Left kidney (tissue), 2 donors: ENCODE measurements around the gene DAGLB. TPM values are rescaled to one million over a fixed set of nuclear protein-coding genes. Genes with fewer than 3 reads are reported as not detected.
"Not testable (repeated sequence)": the region's sequence is repeated elsewhere in the genome, so short reads cannot be mapped to it uniquely, and the experiment has no call there.

Experiments used
- DNase-seq: peaks from one replicate; pipeline ENCODE4 v3.0.0-alpha.2; 2013
- polyA plus RNA-seq: library from polyadenylated mRNA; unstranded; fragments of 120-200 nt; gene quantifications from one replicate; pipeline ENCODE4 v1.2.1, GENCODE V29; 2013; ENCODE audit not compliant: insufficient read length

The DAGLB gene
- polyA plus RNA-seq, 1 donor = 15.9 TPM

DNA sequence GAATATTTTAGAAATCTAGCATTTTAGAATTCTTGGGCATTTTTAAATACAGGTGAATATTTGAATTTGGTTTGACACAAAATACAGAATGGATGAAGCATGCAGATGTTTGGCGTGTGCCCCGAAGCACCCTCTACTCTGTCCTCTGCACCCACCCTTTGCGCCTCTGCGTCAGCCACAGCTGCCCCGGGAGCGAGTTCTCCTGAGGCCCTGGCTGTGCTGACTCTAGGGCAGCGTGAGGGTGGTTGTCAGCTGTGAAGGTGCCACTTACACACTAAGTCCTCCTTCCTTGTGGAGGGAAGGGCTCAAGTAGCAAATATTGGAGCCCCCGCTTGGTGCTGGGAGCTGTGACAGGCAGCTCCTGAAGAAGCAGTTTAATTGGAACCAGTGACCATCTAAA, 48.4 kb downstream of the DAGLB start:
- DNase-seq = no peak

DNA sequence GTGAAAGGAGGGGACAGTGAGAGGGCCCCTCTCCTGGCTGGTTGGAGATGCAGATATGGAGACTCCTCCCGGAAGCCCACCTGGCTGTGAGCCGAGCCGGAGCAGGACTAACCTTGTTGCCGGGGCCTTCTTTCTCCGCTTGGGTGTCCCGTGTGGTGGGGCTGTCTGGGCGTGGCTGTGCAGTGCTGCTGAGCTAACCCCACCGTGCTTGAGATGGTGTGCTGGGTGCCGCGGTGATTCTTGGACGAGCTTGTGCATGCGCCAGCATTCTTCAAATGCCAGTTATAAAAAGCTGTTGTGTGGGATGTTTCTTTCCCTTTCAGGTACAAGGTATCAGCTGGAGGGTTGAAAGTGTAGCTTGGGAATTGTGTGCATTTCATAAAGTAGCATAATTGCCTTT, 48.8 kb downstream of the DAGLB start:
- no peak for DNase-seq

DNA sequence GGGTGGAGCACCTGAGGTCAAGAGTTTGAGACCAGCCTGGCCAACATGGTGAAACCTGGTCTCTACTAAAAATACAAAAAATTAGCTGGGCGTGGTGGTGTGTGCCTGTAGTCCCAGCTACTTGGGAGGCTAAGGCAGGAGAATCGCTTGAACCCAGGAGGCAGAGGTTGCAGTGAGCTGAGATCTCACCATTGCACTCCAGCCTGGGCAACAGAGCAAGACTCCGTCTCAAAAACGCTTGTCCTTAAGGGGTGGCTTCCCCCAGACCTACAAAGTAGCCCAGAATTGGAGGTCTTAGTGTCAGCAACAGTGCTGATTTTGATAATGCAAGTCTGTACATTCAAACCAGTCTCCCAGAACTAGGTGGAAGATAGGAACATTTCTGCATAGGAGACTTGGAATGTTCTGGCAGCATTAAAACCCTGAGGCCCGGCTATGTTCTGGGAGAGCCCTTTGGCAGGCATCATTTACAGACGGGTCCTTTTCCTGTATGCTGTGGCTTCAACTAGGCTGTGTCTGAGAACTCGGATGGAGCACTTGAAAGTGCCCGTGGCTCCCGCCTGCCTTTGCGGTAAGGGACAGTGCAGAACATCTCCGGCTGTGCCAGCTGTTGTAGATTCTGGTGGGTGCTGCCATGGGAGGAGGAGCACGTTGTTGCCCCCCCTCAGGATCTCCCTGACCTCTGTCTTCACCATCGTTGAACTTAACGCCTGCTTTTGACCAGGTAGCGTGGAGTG, 49.8 kb downstream of the DAGLB start:
- not testable (repeated sequence) for DNase-seq

DNA sequence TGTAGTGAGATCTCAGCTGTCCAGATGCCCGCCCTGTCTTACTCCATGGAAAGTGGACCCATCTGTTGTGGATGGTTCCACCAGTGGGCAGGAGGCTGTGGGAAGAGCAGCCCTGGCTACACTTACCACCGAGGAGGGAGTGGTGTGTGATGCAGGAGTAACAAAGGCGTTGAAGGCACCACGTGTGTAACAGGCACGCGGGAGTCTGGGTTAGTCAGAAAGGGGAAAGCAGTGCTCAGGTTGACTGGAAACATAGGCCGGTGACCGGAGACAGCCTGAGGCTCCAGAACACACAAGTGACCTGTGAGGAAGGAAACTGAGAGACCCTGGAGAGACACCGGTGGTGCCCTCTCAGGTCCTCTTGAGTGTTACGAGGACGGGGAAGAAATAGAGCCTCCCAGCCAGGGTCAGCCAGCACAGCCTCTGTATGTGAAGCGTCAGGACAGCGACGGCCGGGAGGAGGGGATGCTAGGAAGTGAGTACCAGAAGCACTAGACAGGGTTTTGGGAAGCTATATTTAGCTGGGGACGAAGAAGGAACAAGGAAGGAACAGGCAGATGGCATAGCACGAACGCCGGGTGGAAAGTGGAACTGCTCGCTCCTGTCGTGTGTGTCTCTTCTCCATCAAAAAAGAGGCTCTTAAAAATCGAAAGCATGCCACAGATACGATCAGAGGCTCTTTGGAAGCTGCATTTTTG, 51.7 kb downstream of the DAGLB start:
- no peak for DNase-seq

DNA sequence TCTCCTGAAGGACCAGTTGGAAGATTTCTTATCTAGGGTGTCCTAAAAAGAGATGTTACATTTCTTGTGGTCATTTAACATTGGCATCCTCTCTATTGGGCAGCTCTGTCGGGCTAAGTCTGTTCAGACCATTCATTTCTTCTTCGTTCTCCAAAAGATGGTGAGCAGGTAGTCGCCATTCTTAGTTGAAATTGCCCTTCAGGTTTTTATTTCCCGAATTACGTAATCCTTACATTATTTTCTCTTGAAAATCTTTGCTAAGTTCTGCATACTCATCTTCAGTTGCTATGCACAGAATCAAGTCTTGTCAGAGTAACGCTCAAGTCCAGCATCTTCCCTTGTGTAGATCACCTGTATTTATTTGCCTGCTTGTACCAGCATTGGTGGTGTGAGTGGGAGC, 53.6 kb downstream of the DAGLB start:
- no peak for DNase-seq

DNA sequence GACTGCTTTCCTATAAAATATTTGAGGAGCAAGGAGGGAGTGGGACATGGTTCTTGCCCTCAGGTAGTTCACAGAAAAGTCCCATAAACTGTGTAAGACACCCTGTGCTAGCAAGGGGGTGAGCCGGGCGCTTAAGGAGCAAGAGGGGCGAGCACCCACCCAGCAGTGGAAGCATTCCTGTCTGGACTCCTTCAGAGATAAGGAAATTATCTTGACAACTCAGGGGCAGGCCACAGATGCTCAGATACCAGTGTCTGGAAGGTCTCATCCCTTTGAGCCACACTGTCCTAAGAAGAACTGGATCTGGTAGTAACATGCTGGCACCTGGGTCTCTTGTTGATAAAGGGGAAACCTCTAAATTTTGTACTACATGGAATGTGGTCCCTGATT, 54.1 kb downstream of the DAGLB start:
- DNase-seq = no peak

DNA sequence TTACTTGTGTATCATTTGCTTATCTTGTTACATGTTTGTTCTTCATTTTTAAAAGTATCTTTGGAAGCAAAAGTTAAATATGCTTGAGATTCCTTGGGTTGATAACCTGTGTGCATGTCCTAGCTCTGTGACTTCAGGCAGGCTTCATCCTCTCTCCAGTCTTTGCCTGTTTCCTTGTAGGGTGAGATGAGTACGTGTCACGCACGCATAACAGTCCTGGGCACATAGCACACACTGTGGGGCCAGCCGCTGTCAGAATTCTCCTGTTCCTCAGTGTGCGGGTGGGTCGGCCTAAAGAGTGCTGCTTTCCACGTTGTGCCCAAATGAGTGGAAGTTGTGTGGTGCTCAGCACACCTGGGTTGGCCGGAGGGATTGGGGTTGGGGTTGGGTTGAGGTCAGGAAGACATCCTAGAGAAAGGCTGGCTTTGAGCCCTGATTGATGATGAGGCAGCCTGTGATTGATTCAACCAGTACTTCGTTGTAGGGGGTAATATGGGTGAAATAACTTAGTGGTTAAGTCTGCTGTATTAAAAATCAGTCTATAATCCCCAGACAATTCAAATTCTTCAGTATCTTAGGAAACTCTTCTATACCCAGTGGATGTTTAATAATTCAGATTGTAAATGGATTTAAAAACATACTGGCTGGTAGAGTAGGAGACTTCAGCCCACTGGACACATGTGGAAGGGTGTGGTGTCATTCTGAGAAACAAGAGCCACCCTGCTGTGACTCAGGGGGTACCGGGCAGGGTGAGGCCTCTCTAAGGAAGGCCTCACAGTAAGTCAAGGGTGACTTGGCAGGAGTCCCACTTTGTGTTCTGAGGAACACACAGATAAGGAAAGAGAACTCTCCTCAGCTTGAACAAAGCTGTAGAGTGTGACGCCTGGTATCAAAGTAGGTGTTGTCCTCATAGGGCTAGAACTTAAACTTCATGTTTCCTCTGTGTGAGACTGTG, 54.8 kb downstream of the DAGLB start:
- no peak for DNase-seq

DNA sequence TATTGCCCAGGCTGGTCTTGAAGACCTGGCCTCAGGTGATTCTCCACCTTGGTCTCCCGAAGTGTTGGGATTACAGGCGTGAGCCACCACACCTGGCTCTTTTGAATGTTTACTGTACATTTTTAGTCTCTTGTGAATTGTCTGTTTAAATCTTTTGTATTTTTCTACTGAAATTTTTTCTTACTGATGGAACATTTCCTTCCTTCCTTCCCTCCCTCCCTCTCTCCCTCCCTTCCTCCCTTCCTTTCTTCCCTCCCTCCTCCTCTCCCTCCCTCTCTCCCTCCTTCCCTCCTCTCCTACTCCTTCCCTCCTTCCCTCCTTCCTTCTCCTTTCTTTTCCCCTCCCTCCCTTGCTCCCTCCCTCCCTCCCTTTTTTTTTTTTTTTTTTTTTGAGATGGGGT, 58.0 kb downstream of the DAGLB start:
- DNase-seq = no peak

DNA sequence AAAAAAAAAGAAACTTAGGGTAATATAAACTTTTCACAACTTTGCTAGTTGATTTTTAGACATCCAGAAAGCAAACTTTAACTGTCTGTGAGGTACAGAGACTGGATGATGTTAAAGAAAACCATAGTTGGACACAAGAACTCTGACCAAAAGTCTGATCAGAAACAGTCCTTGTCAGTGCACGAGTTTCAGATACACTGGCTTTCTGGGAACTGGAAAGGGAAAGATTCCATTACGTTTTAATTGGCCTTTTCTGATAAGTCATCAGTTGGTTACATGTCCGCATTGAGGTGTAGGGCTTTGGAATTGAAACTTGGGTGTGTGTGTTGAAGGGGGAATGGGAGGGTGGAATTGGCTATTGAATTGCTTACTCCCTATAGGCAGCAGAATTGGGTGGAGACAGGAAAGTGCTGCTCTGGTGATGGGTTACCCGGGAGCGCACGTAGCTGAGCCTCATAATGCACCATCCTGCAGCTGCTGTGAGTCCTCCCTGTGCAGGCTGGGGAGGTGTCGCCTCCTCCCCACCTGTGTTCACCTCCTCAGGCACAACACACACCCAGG, 59.9 kb downstream of the DAGLB start:
- DNase-seq = no peak

DNA sequence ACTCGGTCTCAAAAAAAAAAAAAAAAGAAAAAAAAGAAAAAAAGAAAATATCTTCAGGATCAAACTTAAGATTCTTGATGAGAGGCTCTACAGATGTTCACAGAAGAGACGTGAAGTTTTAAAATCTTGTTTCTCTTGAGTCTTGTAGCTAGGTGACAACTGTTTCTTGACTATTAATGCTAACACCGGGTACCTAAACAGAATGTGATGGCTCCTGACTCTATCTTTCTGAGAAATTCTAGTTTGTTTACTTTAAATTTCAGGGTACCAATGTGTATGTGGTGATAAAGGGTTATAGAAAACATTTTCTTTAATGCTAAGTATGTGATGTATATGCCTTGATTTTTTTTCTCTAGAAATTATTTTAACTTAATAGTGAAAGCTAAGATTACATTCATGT, 61.0 kb downstream of the DAGLB start:
- no peak for DNase-seq

DNA sequence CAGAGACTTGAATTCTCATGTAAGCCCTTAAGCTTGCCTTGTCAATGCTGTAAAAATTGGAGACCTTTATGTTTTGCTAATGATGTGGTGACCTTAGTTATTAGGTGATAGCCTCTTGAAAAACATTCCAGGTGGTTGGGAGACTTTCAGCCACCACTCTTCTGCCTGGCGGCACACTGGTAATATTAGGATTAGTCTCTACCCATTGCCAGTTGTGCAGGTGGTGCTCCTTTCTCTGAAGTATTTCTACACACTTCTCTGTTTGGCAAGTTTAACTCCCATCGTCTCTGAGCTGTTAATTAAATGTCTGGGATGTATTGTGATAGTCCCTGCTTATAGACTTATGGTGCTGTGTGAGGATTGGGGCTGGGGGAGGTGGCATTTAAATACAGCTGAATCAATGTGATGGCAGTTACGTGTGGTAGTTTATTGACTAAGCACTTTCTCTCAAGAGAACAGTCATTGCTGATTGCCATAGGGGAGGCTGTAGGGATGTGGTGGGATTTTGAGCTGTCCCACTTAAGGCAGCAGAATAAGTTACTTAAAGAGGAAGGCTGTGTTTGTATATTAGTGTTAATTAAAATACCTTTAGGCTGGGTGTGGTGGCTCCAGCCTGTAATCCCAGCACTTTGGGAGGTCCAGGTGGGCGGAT, 61.7 kb downstream of the DAGLB start:
- DNase-seq = no peak

DNA sequence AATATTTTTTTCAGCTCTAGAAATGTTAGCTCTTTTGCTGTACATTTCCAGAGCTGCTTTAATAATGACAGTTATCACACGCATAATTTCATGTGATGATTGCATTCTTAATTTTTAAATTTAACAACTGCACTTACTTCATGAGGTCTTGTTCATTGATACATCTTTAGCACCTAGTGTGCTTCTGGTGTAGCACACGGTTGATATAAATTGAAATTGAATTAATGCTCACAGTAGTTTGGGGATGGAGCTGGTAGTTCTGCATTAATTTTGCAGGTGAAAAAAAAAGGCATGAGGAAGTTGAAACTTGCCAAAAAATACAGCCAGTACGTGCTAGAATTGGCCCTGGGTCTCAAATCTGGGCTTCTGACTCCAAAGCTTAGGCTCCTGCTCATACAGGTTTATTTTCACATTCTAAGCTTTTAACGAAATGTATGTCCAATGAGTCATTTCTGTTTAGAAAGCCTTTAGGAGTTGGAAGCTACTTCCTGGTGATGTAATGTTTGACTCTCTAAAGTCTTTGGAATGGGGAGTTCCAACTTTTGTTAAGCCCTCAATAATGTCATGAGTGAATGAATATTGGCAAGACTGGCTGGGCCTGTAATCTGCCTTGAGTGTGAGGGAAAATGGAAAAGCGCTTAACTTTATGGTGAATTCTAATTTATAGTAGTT, 62.5 kb downstream of the DAGLB start:
- no peak for DNase-seq

DNA sequence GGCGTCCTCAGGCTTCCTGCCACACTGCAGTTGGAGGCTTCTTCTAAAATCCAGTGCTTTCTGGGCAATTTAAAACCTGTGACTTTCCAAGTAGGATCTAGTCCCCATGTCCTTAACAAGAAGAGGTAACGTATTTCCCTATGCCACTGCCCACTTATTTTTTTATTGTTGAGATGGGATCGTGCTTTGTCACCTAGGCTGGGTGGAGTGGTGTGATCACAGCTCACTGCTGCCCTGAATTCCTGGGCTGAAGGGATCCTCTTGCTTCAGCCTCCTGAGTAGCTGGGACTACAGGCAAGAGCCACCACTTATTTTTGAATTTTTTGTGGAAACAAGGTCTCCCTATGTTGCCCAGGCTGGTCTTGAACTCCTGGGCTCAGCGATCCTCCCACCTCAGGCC, 63.4 kb downstream of the DAGLB start:
- no peak for DNase-seq

DNA sequence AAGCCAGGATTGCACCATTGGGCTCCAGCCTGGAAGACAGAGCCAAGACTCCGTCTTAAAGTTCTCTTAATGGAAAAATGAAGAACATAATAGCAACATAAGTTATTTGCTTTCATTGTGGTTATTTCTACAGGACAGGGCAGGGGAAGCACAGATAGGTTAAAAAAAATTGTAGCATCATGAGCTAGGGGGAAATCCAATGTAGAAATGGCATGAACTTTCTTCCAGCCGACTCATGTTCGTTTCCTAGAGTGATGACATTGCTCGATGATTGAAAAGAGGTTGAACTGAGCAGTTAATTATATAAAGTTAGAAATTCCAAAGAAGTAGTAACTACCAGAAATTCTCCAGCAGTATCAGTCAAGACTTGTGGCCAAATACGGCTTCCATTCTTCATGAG, 64.9 kb downstream of the DAGLB start:
- no peak for DNase-seq

DNA sequence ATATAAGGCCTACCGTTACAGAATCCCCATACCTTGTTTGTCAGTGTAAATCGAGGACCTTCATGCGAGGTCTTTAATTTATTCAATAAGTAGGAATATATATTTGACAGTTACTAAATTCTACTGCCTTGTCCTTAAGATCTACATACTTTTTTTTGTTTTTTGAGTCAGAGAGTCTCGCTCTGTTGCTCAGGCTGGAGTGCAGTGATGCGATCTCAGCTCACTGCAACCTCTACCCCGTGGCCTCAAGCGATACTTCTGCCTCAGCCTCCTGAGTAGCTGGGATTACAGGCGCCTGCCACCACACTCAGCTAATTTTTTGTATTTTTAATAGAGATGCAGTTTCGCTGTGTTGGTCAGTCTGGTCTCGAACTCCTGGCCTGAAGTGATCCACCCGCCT, 65.9 kb downstream of the DAGLB start:
- DNase-seq = not testable (repeated sequence)

DNA sequence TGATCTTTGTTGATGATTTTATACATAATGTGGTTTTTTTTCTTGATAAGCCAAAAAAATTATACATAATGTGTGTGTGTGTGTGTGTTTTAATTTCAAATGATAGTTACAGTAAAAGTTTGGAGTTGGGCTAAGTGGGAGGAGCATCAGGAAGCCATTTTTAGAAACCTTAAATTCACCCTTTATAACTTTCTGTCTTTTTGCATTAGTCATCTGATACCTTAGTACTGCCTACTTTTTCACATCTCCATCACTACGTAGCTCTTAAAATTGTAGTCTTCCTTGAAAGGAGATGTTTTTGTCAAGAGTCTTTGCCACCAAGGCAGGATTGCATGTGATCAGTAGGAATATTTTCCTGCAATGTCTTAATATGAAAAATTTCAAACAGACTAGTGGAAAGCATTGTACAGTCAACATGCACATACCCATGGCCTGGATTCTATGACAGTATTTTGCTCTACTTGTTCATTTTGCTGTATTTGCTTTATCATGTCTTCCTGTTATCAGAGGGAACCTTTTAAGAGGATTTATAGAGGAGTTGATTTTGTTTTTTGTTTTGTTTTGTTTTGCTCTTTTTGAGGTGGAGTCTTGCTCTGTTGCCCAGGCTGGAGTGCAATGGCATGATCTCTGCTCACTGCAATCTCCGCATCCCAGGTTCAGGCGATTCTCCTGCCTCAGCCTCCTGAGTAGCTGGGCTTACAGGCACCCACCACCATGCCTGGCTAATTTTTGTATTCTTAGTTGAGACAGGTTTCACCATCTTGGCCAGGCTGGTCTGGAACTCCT, 67.3 kb downstream of the DAGLB start:
- DNase-seq = no peak

DNA sequence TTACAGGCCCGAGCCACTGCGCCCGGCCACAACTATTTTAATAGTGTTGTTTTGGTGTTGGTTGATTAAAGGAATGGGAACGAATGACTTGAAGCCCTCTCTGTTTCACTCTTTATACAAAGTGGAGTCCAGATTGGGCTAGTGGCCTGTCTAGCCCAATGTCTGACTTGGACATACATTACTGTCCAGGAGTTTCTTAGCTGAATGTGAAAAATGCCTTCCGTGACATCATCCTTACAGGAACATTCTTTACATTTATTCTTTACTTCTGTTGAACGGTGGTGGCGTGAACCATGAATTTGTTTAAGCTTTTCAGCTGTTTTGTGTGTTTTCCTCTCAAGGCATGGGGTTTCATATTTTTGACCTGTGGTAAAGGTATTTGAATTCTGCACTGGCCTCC, 67.9 kb downstream of the DAGLB start:
- no peak for DNase-seq

DNA sequence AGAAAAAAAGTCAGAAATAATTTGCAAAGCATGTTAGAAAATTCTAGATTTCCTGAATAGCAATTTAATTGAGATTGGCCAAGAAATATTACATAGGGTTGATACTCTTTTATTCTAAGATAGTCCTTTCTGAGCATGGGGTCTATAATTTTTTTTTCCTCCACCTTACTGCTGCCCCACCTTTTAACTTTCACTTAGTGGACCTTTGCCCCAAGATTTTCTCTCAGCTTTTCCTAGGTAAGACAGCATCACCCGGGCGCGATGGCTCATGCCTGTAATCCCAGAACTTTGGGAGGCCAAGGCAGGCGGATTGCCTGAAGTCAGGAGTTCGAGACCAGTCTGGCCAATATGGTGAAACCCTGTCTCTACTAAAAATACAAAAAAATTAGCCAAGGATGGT, 69.2 kb downstream of the DAGLB start:
- not testable (repeated sequence) for DNase-seq

DNA sequence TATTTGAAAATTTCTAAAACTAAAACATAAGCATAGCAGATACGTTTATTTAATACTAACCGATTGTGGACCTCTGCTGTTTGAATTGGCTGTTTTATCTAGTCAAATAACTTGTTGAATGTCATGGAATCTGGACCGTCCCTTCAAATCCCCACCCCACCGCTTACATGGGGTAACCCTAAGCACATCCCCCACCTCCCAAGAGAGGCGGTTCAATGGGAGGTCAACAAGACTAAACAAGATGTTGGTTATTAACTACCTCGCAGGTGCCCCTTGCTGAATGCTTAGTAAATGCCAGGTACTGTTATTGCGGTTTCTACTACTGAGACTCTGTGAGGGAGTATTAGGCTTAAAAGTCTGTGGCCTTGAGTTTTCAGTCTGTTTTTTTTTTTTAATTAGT, 70.9 kb downstream of the DAGLB start:
- DNase-seq = no peak

DNA sequence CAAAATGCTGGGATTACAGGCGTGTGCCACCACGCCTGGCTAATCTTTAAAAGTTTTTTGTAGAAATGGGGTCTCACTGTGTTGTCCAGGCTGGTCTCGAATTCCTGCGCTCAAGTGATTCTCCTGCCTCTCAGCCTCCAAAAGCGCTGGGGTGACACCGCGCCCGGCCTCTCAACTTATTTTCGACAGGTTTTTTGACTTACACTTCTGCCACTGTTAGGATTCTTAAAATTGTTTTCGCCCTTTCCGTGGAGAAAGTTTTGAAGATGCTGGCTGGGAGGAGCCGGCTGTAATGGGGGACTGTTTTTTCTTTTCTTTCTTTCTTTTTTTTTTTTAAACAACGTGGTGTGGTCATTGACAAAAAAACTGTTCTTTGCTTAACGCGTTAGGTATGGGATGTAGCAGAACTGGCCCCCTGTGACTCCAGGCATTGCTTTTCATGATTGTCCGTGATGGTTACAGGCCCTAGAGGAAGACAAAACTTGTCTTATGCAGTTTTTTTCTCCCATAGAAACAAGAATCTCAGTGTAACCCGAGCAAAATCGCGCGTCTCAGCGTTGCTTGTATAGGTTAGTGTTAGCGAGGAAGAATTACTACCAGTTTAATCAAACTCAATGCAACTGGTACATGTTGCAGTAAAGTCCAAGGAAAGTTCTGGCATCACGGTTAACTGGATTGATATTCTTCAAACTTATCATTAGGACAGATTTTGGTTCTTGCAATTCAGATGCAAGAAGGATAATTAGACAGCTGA, 72.2 kb downstream of the DAGLB start:
- DNase-seq = no peak
